GM23338 (cell line): ENCODE results near the gene SRSF11. TPM values are rescaled to one million over a fixed set of nuclear protein-coding genes. Genes with fewer than 3 reads are reported as not detected.

ENCODE experiments used
- ATAC-seq: fragments of 200-7000 bp; cut with Tn5 transposase; 3 replicates; pipeline ENCODE4 v1.9.1; 2020
- DNase-seq: peaks from one replicate; pipeline ENCODE4 v3.0.0-alpha.2; 2015; ENCODE audit warnings: low spot score
- H2AFZ ChIP-seq: fragments of 200-600 bp; sonication (generic); 2 replicates; pipeline ENCODE4 v1.8.0; 2016; ENCODE audit warnings: antibody characterized with exemption, mild to moderate bottlenecking, moderate library complexity
- H3F3A ChIP-seq: fragments of 200-600 bp; sonication (generic); replicated peaks from 2 replicates; pipeline ENCODE4 v1.8.0; 2017; ENCODE audit warnings: antibody characterized with exemption, mixed run types, low read depth
- H3K27ac ChIP-seq: fragments of 200-600 bp; sonication (generic); 2 replicates; pipeline ENCODE4 v1.6.1; 2016; ENCODE audit warnings: low read depth
- H3K27me3 ChIP-seq: fragments of 200-600 bp; sonication (generic); 2 replicates; pipeline ENCODE4 v1.8.0; 2016; ENCODE audit warnings: mild to moderate bottlenecking, mixed run types, moderate library complexity; ENCODE audit not compliant: insufficient read depth
- H3K36me3 ChIP-seq: fragments of 200-600 bp; sonication (generic); 2 replicates; pipeline ENCODE4 v1.8.0; 2016; ENCODE audit warnings: mild to moderate bottlenecking; ENCODE audit not compliant: insufficient read depth
- H3K4me1 ChIP-seq: fragments of 200-600 bp; sonication (generic); 2 replicates; pipeline ENCODE4 v1.8.0; 2016; ENCODE audit warnings: mild to moderate bottlenecking, moderate library complexity; ENCODE audit not compliant: insufficient read depth
- H3K4me2 ChIP-seq: fragments of 200-600 bp; sonication (generic); 2 replicates; pipeline ENCODE4 v1.7.1; 2017; ENCODE audit warnings: mixed run types
- H3K4me3 ChIP-seq: fragments of 200-600 bp; sonication (generic); 2 replicates; pipeline ENCODE4 v1.6.1; 2016; ENCODE audit warnings: mixed run types
- H3K79me2 ChIP-seq: fragments of 200-600 bp; sonication (generic); replicated peaks from 2 replicates; pipeline ENCODE4 v1.8.0; 2017; ENCODE audit warnings: mild to moderate bottlenecking; ENCODE audit not compliant: insufficient read depth
- H3K9me2 ChIP-seq: fragments of 200-600 bp; sonication (generic); 2 replicates; pipeline ENCODE4 v1.8.0; 2017; ENCODE audit not compliant: insufficient read depth
- H4K20me1 ChIP-seq: fragments of 200-600 bp; sonication (generic); replicated peaks from 2 replicates; pipeline ENCODE4 v1.8.0; 2017; ENCODE audit warnings: mild to moderate bottlenecking; ENCODE audit not compliant: insufficient read depth
- H3K27ac Mint-ChIP-seq: 2 replicates; pipeline ENCODE4 v1.8.0; 2020; ENCODE audit warnings: inconsistent platforms, mild to moderate bottlenecking, moderate library complexity, mixed read lengths
- H3K27me3 Mint-ChIP-seq: 3 replicates; pipeline ENCODE4 v1.8.0; 2022; ENCODE audit warnings: low read depth, mild to moderate bottlenecking, moderate library complexity, mixed read lengths, inconsistent platforms; ENCODE audit not compliant: insufficient read depth, poor library complexity
- H3K36me3 Mint-ChIP-seq: 3 replicates; pipeline ENCODE4 v1.8.0; 2021; ENCODE audit warnings: low read depth, mild to moderate bottlenecking, inconsistent platforms, moderate library complexity, mixed read lengths
- H3K4me1 Mint-ChIP-seq: 3 replicates; pipeline ENCODE4 v1.8.0; 2020; ENCODE audit warnings: mild to moderate bottlenecking, inconsistent platforms, mixed read lengths
- H3K4me3 Mint-ChIP-seq: 3 replicates; pipeline ENCODE4 v1.8.0; 2021; ENCODE audit warnings: moderate library complexity, mild to moderate bottlenecking, inconsistent platforms, mixed read lengths
- H3K9me3 Mint-ChIP-seq: 3 replicates; pipeline ENCODE4 v1.8.0; 2020; ENCODE audit warnings: moderate library complexity, mild to moderate bottlenecking, inconsistent platforms, mixed read lengths
- CREB1 ChIP-seq: fragments of 250-450 bp; sonication (Bioruptor Pico); IDR thresholded peaks from 2 replicates; pipeline ENCODE4 v1.5.0; 2020; ENCODE audit warnings: low read depth, mild to moderate bottlenecking, moderate library complexity
- ETS1 ChIP-seq: IDR thresholded peaks from 2 replicates; pipeline ENCODE4 v1.6.1; 2016; ENCODE audit warnings: antibody characterized with exemption
- EZH2 ChIP-seq: fragments of 200-600 bp; sonication (generic); IDR thresholded peaks from one replicate; pipeline ENCODE4 v1.8.0; 2017; ENCODE audit warnings: antibody characterized with exemption, mild to moderate bottlenecking, low read depth; ENCODE audit not compliant: unreplicated experiment
- POLR2AphosphoS5 ChIP-seq: IDR thresholded peaks from 2 replicates; pipeline ENCODE4 v1.6.1; 2016; ENCODE audit warnings: antibody characterized with exemption, low read depth
- REST ChIP-seq: IDR thresholded peaks from one replicate; pipeline ENCODE4 v1.6.1; 2018; ENCODE audit warnings: antibody characterized with exemption; ENCODE audit not compliant: unreplicated experiment
- ZNF114 ChIP-seq: fragments of 250-450 bp; sonication (Bioruptor Pico); IDR thresholded peaks from 2 replicates; pipeline ENCODE4 v1.5.0; 2020; ENCODE audit warnings: mild to moderate bottlenecking, moderate library complexity
- ZNF331 ChIP-seq: fragments of 250-450 bp; sonication (Bioruptor Pico); IDR thresholded peaks from 2 replicates; pipeline ENCODE4 v1.5.0; 2020; ENCODE audit warnings: low read depth, mild to moderate bottlenecking, moderate library complexity
- ZNF462 ChIP-seq: fragments of 250-450 bp; sonication (Bioruptor Pico); IDR thresholded peaks from 2 replicates; pipeline ENCODE4 v1.5.0; 2020; ENCODE audit warnings: mild to moderate bottlenecking, moderate library complexity
- long read RNA-seq: library from polyadenylated mRNA; unstranded; transcript quantifications from one replicate; pipeline ENCODE4 v2.0.0, GENCODE V29; 2020; ENCODE audit not compliant: unreplicated experiment
- polyA plus RNA-seq: library from polyadenylated mRNA; unstranded; fragments of >200 nt; fragmentation: Nextera tagmentation; extraction: Ambion mirVana; gene quantifications from 2 replicates; pipeline ENCODE4 v1.2.1, GENCODE V29; 2016
- total RNA-seq: library from RNA; depleted of rRNA; stranded (reverse); fragments of >200 nt; shearing (Covaris generic); gene quantifications from 2 replicates; pipeline ENCODE4 v1.2.3, GENCODE V29; 2014; rRNA removed

SRSF11 gene
- total RNA-seq: 170 and 182 TPM in 2 replicates
- polyA plus RNA-seq: 311 and 372 TPM in 2 replicates
- long read RNA-seq, partial matches to known transcripts: 118 of 142 reads
- long read RNA-seq, other reads (novel, unspliced or antisense): 20 of 142 reads

- no peaks in the 10 kb centered on the region for H3K9me3 Mint-ChIP-seq
- H3K4me3 ChIP-seq: peak within 1 kb of the TSS; percentile 81
- peak; percentile 95 for ATAC-seq
- peaks cover 28% of the 10 kb centered on the region; the same call in 2 of the 3 replicates for H3K4me1 Mint-ChIP-seq
- TF ChIP-seq ZNF114: no peak
- peak; percentile 82 for TF ChIP-seq CREB1 (CRISPR knock-in tag)
- 0 out of 2 replicates have a peak, but pooled peaks have one; percentile 13 for TF ChIP-seq ETS1
- TF ChIP-seq POLR2AphosphoS5: peak; percentile 93
- H3K4me1 ChIP-seq: peaks cover 8% of the 10 kb centered on the region; the same call in 1 of the 2 replicates
- peak within 1 kb of the TSS; percentile 21; the same call in 1 of the 2 replicates for H2AFZ ChIP-seq
- peak within 1 kb of the TSS; percentile 98 for H3K27ac Mint-ChIP-seq
- no peaks in the 10 kb centered on the region for H3K27me3 ChIP-seq
- peak; percentile 97 for DNase-seq
- H4K20me1 ChIP-seq: peaks cover 8% of the 10 kb centered on the region
- H3K36me3 ChIP-seq: peaks cover 6% of the 10 kb centered on the region; the same call in 1 of the 2 replicates
- H3K27ac ChIP-seq: peak within 1 kb of the TSS; percentile 98
- peaks cover 4% of the 10 kb centered on the region for H3K27me3 Mint-ChIP-seq
- no peaks in the 10 kb centered on the region for H3K9me2 ChIP-seq
- peaks cover 87% of the 10 kb centered on the region for H3K79me2 ChIP-seq
- H3K36me3 Mint-ChIP-seq: peaks cover 39% of the 10 kb centered on the region
- H3F3A ChIP-seq: peaks cover 2% of the 10 kb centered on the region; the same call in 1 of the 2 replicates
- H3K4me2 ChIP-seq: peak within 1 kb of the TSS; percentile 90
- peak within 1 kb of the TSS; percentile 95 for H3K4me3 Mint-ChIP-seq
Observed at GRCh38 chr1:70221238-70222121, at the start of gene SRSF11. SRSF11 (plus strand) TSS chr1:70221380; CDS start chr1:70221637, 257 bp downstream.

GRCh38 chr1:70171512-70171911, 49.7 kb upstream of the SRSF11 start:
- Mint-ChIP-seq H3K9me3 (no peaks in the 10 kb centered on the region), H3K27ac (no peak overlapping the region), H3K36me3 (no peaks in the 10 kb centered on the region; the same call in 2 of the 3 replicates), H3K4me3 (no peak overlapping the region), H3K27me3 (no peaks in the 10 kb centered on the region), H3K4me1 (peaks cover 4% of the 10 kb centered on the region; the same call in 2 of the 3 replicates)
- H3K4me3 ChIP-seq: no peak overlapping the region
- no peaks in the 10 kb centered on the region for H3F3A ChIP-seq
- H3K4me2 ChIP-seq: no peak overlapping the region
- ATAC-seq (no peak), DNase-seq (no peak)
- no peaks in the 10 kb centered on the region for H3K79me2 ChIP-seq
- H4K20me1 ChIP-seq: no peaks in the 10 kb centered on the region; the same call in 1 of the 2 replicates
- H3K27ac ChIP-seq: no peak overlapping the region
- H3K27me3 ChIP-seq: no peaks in the 10 kb centered on the region
- no peak overlapping the region for H2AFZ ChIP-seq
- no peaks in the 10 kb centered on the region for H3K4me1 ChIP-seq
- no peaks in the 10 kb centered on the region for H3K9me2 ChIP-seq
- H3K36me3 ChIP-seq: no peaks in the 10 kb centered on the region
- TF ChIP-seq ZNF462 (CRISPR knock-in tag): no peak
- no peak for TF ChIP-seq REST
- no peak for TF ChIP-seq EZH2
- TF ChIP-seq POLR2AphosphoS5: no peak
- no peak for TF ChIP-seq ZNF331
